HepG2 (cell line): Measurements from ENCODE around the gene NBEAL1. TPM values are rescaled to one million over a fixed set of nuclear protein-coding genes. Genes with fewer than 3 reads are reported as not detected.

Experiments
- BCL6 ChIP-seq: IDR thresholded peaks from 2 replicates; pipeline ENCODE4 v1.6.1; 2016; ENCODE audit warnings: missing genetic modification reagents, missing compliant biosample characterization
- FLYWCH1 ChIP-seq: sonication (generic); formaldehyde crosslinking; IDR thresholded peaks from 2 replicates; pipeline ENCODE4 v1.8.1; 2023; ENCODE audit warnings: mild to moderate bottlenecking, missing genetic modification reagents
- JARID2 ChIP-seq: sonication (generic); formaldehyde crosslinking; IDR thresholded peaks from 2 replicates; pipeline ENCODE4 v1.8.1; 2023; ENCODE audit warnings: missing genetic modification reagents, inconsistent platforms; ENCODE audit not compliant: insufficient replicate concordance
- MXD4 ChIP-seq: IDR thresholded peaks from 2 replicates; pipeline ENCODE4 v1.6.1; 2016; ENCODE audit warnings: mild to moderate bottlenecking, missing biosample characterization, missing genetic modification reagents
- PRPF4 ChIP-seq: fragments of 200-400 bp; formaldehyde crosslinking; IDR thresholded peaks from 2 replicates; pipeline ENCODE4 v1.6.1; 2016; ENCODE audit warnings: low read length, low read depth; ENCODE audit not compliant: poor library complexity, severe bottlenecking
- SMARCE1 ChIP-seq: fragments of 450-650 bp; IDR thresholded peaks from 2 replicates; pipeline ENCODE4 v1.6.1; 2017; ENCODE audit warnings: borderline replicate concordance
- SRSF1 ChIP-seq: fragments of 200-400 bp; formaldehyde crosslinking; optimal IDR thresholded peaks from 2 replicates; pipeline ENCODE3; 2017; ENCODE audit warnings: mild to moderate bottlenecking, low read depth, low read length, moderate library complexity
- TEAD2 ChIP-seq: sonication (generic); formaldehyde crosslinking; IDR thresholded peaks from 2 replicates; pipeline ENCODE4 v1.9.0; 2021; ENCODE audit warnings: missing genetic modification reagents
- TOE1 ChIP-seq: sonication (generic); formaldehyde crosslinking; IDR thresholded peaks from 2 replicates; pipeline ENCODE4 v1.4.0; 2020; ENCODE audit warnings: mild to moderate bottlenecking, missing genetic modification reagents
- ZBTB10 ChIP-seq: sonication (generic); formaldehyde crosslinking; IDR thresholded peaks from 2 replicates; pipeline ENCODE4 v1.4.0; 2020; ENCODE audit warnings: missing genetic modification reagents, borderline replicate concordance
- ZC3H4 ChIP-seq: sonication (generic); formaldehyde crosslinking; IDR thresholded peaks from 2 replicates; pipeline ENCODE4 v1.4.0; 2020; ENCODE audit warnings: missing genetic modification reagents, borderline replicate concordance
- ZNF776 ChIP-seq: sonication (generic); formaldehyde crosslinking; IDR thresholded peaks from 2 replicates; pipeline ENCODE4 v1.4.0; 2020; ENCODE audit warnings: mild to moderate bottlenecking, missing genetic modification reagents
- ZNF850 ChIP-seq: sonication (generic); formaldehyde crosslinking; conservative IDR thresholded peaks from 2 replicates; pipeline ENCODE4 v1.9.0; 2021; ENCODE audit warnings: mild to moderate bottlenecking, missing genetic modification reagents
- ZNF878 ChIP-seq: sonication (generic); formaldehyde crosslinking; IDR thresholded peaks from 2 replicates; pipeline ENCODE4 v1.8.1; 2023; ENCODE audit warnings: mild to moderate bottlenecking, missing genetic modification reagents, moderate library complexity
- polyA plus RNA-seq, 8 experiments: library from polyadenylated mRNA; depleted of rRNA in 3 of 8; stranded (reverse) in 7 of 8; unstranded in 1 of 8; fragments of >200 nt; fragmentation: Illumina TruSeq in 4 of 8; extraction: Trizol in 4 of 8; gene quantifications; 2 replicates each; pipeline versions ENCODE4 v1.2.1 to v1.2.3, GENCODE V29; 2011 to 2016; ENCODE audit warnings: low read depth in 4 of 8, missing spikeins in 1 of 8, mixed read lengths in 1 of 8; ENCODE audit not compliant: insufficient read depth in 1 of 8
- total RNA-seq, 5 experiments: library from RNA; depleted of rRNA; stranded (reverse); fragments of >200 nt; fragmentation: Illumina TruSeq; extraction: Trizol; gene quantifications; 2 replicates each; pipeline ENCODE4 v1.2.3, GENCODE V29; 2016; ENCODE audit warnings: low read depth in 1 of 5
- TF ChIP-seq, protein P1 (sequence below): sonication (generic); formaldehyde crosslinking; IDR thresholded peaks from 2 replicates; pipeline ENCODE4 v1.5.0; 2020; ENCODE audit warnings: mild to moderate bottlenecking, low read depth, missing genetic modification reagents, borderline replicate concordance
- TF ChIP-seq, protein P2 (sequence below): sonication (generic); formaldehyde crosslinking; IDR thresholded peaks from 2 replicates; pipeline ENCODE4 v1.5.1; 2020; ENCODE audit warnings: missing genetic modification reagents, mild to moderate bottlenecking, borderline replicate concordance
- TF ChIP-seq, protein P3 (sequence below): sonication (generic); formaldehyde crosslinking; IDR thresholded peaks from 2 replicates; pipeline ENCODE4 v1.5.0; 2020; ENCODE audit warnings: mild to moderate bottlenecking, missing genetic modification reagents
- TF ChIP-seq, protein P4 (sequence below): sonication (generic); formaldehyde crosslinking; IDR thresholded peaks from 2 replicates; pipeline ENCODE4 v1.4.0; 2020; ENCODE audit warnings: mild to moderate bottlenecking, low read depth, missing genetic modification reagents
- TF ChIP-seq, protein P5 (sequence below): sonication (generic); formaldehyde crosslinking; IDR thresholded peaks from 2 replicates; pipeline ENCODE4 v1.5.1; 2020; ENCODE audit warnings: missing genetic modification reagents, mild to moderate bottlenecking, borderline replicate concordance

Gene NBEAL1
- total and polyA plus RNA-seq, 2 of the 13 experiments (the other 11 are each of a cell fraction or from before 2014, with no cell fraction given): 6.4 to 15.7 TPM

GRCh38 chr2:203014456-203015199 is at the start of gene NBEAL1 (continued):
- TF ChIP-seq PRPF4 (no peak), ZNF850 (CRISPR knock-in tag) (no peak), ZNF776 (CRISPR knock-in tag) (no peak; the same call in 1 of the 2 replicates), TEAD2 (CRISPR knock-in tag) (no peak), SRSF1 (no peak), BCL6 (peak; percentile 48; the same call in 1 of the 2 replicates), TOE1 (no peak), ZBTB10 (no peak), FLYWCH1 (no peak), MXD4 (CRISPR knock-in tag) (peak; percentile 84), JARID2 (CRISPR knock-in tag) (peak; percentile 53), ZNF878 (CRISPR knock-in tag) (no peak), ZC3H4 (CRISPR knock-in tag) (no peak), SMARCE1 (no peak)
- TF ChIP-seq, protein P1, sequence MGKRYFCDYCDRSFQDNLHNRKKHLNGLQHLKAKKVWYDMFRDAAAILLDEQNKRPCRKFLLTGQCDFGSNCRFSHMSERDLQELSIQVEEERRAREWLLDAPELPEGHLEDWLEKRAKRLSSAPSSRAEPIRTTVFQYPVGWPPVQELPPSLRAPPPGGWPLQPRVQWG (CRISPR knock-in tag): no peak
- TF ChIP-seq, protein P2, sequence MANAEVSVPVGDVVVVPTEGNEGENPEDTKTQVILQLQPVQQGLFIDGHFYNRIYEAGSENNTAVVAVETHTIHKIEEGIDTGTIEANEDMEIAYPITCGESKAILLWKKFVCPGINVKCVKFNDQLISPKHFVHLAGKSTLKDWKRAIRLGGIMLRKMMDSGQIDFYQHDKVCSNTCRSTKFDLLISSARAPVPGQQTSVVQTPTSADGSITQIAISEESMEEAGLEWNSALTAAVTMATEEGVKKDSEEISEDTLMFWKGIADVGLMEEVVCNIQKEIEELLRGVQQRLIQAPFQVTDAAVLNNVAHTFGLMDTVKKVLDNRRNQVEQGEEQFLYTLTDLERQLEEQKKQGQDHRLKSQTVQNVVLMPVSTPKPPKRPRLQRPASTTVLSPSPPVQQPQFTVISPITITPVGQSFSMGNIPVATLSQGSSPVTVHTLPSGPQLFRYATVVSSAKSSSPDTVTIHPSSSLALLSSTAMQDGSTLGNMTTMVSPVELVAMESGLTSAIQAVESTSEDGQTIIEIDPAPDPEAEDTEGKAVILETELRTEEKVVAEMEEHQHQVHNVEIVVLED (CRISPR knock-in tag): peak; percentile 96
- TF ChIP-seq, protein P3, sequence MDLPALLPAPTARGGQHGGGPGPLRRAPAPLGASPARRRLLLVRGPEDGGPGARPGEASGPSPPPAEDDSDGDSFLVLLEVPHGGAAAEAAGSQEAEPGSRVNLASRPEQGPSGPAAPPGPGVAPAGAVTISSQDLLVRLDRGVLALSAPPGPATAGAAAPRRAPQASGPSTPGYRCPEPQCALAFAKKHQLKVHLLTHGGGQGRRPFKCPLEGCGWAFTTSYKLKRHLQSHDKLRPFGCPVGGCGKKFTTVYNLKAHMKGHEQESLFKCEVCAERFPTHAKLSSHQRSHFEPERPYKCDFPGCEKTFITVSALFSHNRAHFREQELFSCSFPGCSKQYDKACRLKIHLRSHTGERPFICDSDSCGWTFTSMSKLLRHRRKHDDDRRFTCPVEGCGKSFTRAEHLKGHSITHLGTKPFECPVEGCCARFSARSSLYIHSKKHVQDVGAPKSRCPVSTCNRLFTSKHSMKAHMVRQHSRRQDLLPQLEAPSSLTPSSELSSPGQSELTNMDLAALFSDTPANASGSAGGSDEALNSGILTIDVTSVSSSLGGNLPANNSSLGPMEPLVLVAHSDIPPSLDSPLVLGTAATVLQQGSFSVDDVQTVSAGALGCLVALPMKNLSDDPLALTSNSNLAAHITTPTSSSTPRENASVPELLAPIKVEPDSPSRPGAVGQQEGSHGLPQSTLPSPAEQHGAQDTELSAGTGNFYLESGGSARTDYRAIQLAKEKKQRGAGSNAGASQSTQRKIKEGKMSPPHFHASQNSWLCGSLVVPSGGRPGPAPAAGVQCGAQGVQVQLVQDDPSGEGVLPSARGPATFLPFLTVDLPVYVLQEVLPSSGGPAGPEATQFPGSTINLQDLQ: 0 out of 2 replicates have a peak, but pooled peaks have one; percentile 23
- TF ChIP-seq, protein P4, sequence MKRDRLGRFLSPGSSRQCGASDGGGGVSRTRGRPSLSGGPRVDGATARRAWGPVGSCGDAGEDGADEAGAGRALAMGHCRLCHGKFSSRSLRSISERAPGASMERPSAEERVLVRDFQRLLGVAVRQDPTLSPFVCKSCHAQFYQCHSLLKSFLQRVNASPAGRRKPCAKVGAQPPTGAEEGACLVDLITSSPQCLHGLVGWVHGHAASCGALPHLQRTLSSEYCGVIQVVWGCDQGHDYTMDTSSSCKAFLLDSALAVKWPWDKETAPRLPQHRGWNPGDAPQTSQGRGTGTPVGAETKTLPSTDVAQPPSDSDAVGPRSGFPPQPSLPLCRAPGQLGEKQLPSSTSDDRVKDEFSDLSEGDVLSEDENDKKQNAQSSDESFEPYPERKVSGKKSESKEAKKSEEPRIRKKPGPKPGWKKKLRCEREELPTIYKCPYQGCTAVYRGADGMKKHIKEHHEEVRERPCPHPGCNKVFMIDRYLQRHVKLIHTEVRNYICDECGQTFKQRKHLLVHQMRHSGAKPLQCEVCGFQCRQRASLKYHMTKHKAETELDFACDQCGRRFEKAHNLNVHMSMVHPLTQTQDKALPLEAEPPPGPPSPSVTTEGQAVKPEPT: no peak
- TF ChIP-seq, protein P5, sequence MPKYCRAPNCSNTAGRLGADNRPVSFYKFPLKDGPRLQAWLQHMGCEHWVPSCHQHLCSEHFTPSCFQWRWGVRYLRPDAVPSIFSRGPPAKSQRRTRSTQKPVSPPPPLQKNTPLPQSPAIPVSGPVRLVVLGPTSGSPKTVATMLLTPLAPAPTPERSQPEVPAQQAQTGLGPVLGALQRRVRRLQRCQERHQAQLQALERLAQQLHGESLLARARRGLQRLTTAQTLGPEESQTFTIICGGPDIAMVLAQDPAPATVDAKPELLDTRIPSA (CRISPR knock-in tag): no peak; the same call in 1 of the 2 replicates
